Measurements from ENCODE around the gene SDK1. TPM values are rescaled to one million over a fixed set of nuclear protein-coding genes. Genes with fewer than 3 reads are reported as not detected.

Gene SDK1
- total and polyA plus RNA-seq, 2 experiments from 2014 or later, result not detected

- H3K27ac ChIP-seq, result no peak overlapping the region
- no peak overlapping the region for H3K9ac ChIP-seq
- H2AFZ ChIP-seq, result no peak overlapping the region
- peaks cover 5% of the 10 kb centered on the region for H3K9me3 ChIP-seq (ENCODE audit: low read depth)
- H3K27me3 ChIP-seq (replicated peaks; ENCODE audit: insufficient read depth), result no peaks in the 10 kb centered on the region
- no peaks in the 10 kb centered on the region for H3K36me3 ChIP-seq (ENCODE audit: low read depth)
- no peaks in the 10 kb centered on the region for H3K9me2 ChIP-seq (ENCODE audit: insufficient read depth)
- H3K79me2 ChIP-seq (ENCODE audit: insufficient read depth), result no peaks in the 10 kb centered on the region
- no peaks in the 10 kb centered on the region for H3K4me1 ChIP-seq (ENCODE audit: insufficient read depth)
- no peak overlapping the region for H3K4me2 ChIP-seq (ENCODE audit: unreplicated experiment)
- TF ChIP-seq EZH2phosphoT487 (IDR thresholded peaks at IDR 0.05; ENCODE audit: insufficient read depth, low read depth) (no peak), EZH2 (IDR thresholded peaks at IDR 0.05; ENCODE audit: insufficient read depth, poor library complexity, severe bottlenecking) (no peak)
- in situ Hi-C loops (cut with MboI), result no loop called here
- no peaks in the 10 kb centered on the region for H4K20me1 ChIP-seq (ENCODE audit: insufficient read depth)
- H3K4me3 ChIP-seq, result no peak overlapping the region
- no peak for DNase-seq
- H3F3A ChIP-seq (ENCODE audit: insufficient read depth), result no peaks in the 10 kb centered on the region
Measured at GRCh38 chr7:3501671-3502070, 200.6 kb downstream of the SDK1 start.

- H3K79me2 ChIP-seq (ENCODE audit: insufficient read depth), result no peaks in the 10 kb centered on the region
- H3K9me2 ChIP-seq (ENCODE audit: insufficient read depth), result no peaks in the 10 kb centered on the region
- H3K27me3 ChIP-seq (replicated peaks; ENCODE audit: insufficient read depth), result no peaks in the 10 kb centered on the region
- no peak overlapping the region for H3K4me2 ChIP-seq (ENCODE audit: unreplicated experiment)
- H3K4me3 ChIP-seq, result no peak overlapping the region
- no peaks in the 10 kb centered on the region for H3K36me3 ChIP-seq (ENCODE audit: low read depth)
- H2AFZ ChIP-seq, result no peak overlapping the region
- H3K9ac ChIP-seq, result no peak overlapping the region
- in situ Hi-C loops (cut with MboI), result no loop called here
- H3K4me1 ChIP-seq (ENCODE audit: insufficient read depth), result no peaks in the 10 kb centered on the region
- no peaks in the 10 kb centered on the region for H4K20me1 ChIP-seq (ENCODE audit: insufficient read depth)
- H3K27ac ChIP-seq, result no peak overlapping the region
- TF ChIP-seq EZH2 (IDR thresholded peaks at IDR 0.05; ENCODE audit: insufficient read depth, poor library complexity, severe bottlenecking), result no peak
- TF ChIP-seq EZH2phosphoT487 (IDR thresholded peaks at IDR 0.05; ENCODE audit: insufficient read depth, low read depth), result no peak
- H3F3A ChIP-seq (ENCODE audit: insufficient read depth), result no peaks in the 10 kb centered on the region
- 49 to 61% methylated on average over 1 of the region's 1 CpG for WGBS, 2 experiments (ENCODE audit: low coverage in 1 of 2, low lambda C conversion rate in 2 of 2, missing lambda C conversion rate in 2 of 2)
- no peak for DNase-seq
- peaks cover 5% of the 10 kb centered on the region for H3K9me3 ChIP-seq (ENCODE audit: low read depth)
Measured at GRCh38 chr7:3504384-3504783, 203.3 kb downstream of the SDK1 start.

- 39% methylated on average over 11 of the region's 11 CpGs for WGBS, 2 experiments (ENCODE audit: low coverage in 1 of 2, low lambda C conversion rate in 2 of 2, missing lambda C conversion rate in 2 of 2)
Measured at GRCh38 chr7:3510101-3511020, 209.3 kb downstream of the SDK1 start.

GRCh38 chr7:3517344-3517743 is 216.3 kb downstream of the SDK1 start:
- H3K36me3 ChIP-seq (ENCODE audit: low read depth), result no peaks in the 10 kb centered on the region
- H3K9me3 ChIP-seq (ENCODE audit: low read depth), result no peaks in the 10 kb centered on the region
- in situ Hi-C loops (cut with MboI), result no loop called here
- no peaks in the 10 kb centered on the region for H3K9me2 ChIP-seq (ENCODE audit: insufficient read depth)
- no peak overlapping the region for H3K4me2 ChIP-seq (ENCODE audit: unreplicated experiment)
- WGBS, 2 experiments (ENCODE audit: low coverage in 1 of 2, low lambda C conversion rate in 2 of 2, missing lambda C conversion rate in 2 of 2), result 49 to 52% methylated on average over 3 of the region's 3 CpGs
- H3K79me2 ChIP-seq (ENCODE audit: insufficient read depth), result no peaks in the 10 kb centered on the region
- H3K27me3 ChIP-seq (replicated peaks; ENCODE audit: insufficient read depth), result no peaks in the 10 kb centered on the region
- H2AFZ ChIP-seq, result no peak overlapping the region
- TF ChIP-seq EZH2phosphoT487 (IDR thresholded peaks at IDR 0.05; ENCODE audit: insufficient read depth, low read depth), result no peak
- no peak for TF ChIP-seq EZH2 (IDR thresholded peaks at IDR 0.05; ENCODE audit: insufficient read depth, poor library complexity, severe bottlenecking)
- H3K9ac ChIP-seq, result no peak overlapping the region
- H4K20me1 ChIP-seq (ENCODE audit: insufficient read depth), result no peaks in the 10 kb centered on the region
- H3F3A ChIP-seq (ENCODE audit: insufficient read depth), result no peaks in the 10 kb centered on the region
- no peaks in the 10 kb centered on the region for H3K4me1 ChIP-seq (ENCODE audit: insufficient read depth)
- no peak overlapping the region for H3K27ac ChIP-seq
- H3K4me3 ChIP-seq, result no peak overlapping the region
- no peak for DNase-seq

More at GRCh38 chr7:3510101-3511020, 209.3 kb downstream of the SDK1 start:
- no peaks in the 10 kb centered on the region for H3K9me3 ChIP-seq (ENCODE audit: low read depth)
- H2AFZ ChIP-seq, result no peak overlapping the region
- H3K9ac ChIP-seq, result no peak overlapping the region
- no peaks in the 10 kb centered on the region for H3K36me3 ChIP-seq (ENCODE audit: low read depth)
- DNase-seq, result no peak
- H3F3A ChIP-seq (ENCODE audit: insufficient read depth), result no peaks in the 10 kb centered on the region
- TF ChIP-seq EZH2phosphoT487 (IDR thresholded peaks at IDR 0.05; ENCODE audit: insufficient read depth, low read depth) (no peak), EZH2 (IDR thresholded peaks at IDR 0.05; ENCODE audit: insufficient read depth, poor library complexity, severe bottlenecking) (no peak)
- in situ Hi-C loops (cut with MboI), result no loop called here
- H3K27me3 ChIP-seq (replicated peaks; ENCODE audit: insufficient read depth), result no peaks in the 10 kb centered on the region
- H3K27ac ChIP-seq, result no peak overlapping the region
- no peak overlapping the region for H3K4me3 ChIP-seq
- no peaks in the 10 kb centered on the region for H3K79me2 ChIP-seq (ENCODE audit: insufficient read depth)
- H3K4me1 ChIP-seq (ENCODE audit: insufficient read depth), result no peaks in the 10 kb centered on the region
- H4K20me1 ChIP-seq (ENCODE audit: insufficient read depth), result no peaks in the 10 kb centered on the region
- no peak overlapping the region for H3K4me2 ChIP-seq (ENCODE audit: unreplicated experiment)
- H3K9me2 ChIP-seq (ENCODE audit: insufficient read depth), result no peaks in the 10 kb centered on the region

All from GM23248 (cell line).